Measurements from ENCODE around the gene SLC35E3.

GRCh38 chr12:68825569-68826217, 79.7 kb downstream of the SLC35E3 start:
- TF ChIP-seq POLR2A (IDR thresholded peaks at IDR 0.05; ENCODE audit: low read depth, low read length) = peak; percentile 22; the same call in 1 of the 2 replicates
- TF ChIP-seq POLR2AphosphoS5 (IDR thresholded peaks at IDR 0.05; ENCODE audit: low read depth, low read length) = peak; percentile 46; the same call in 1 of the 2 replicates

All from GM12892 (cell line).